OCI-LY7 (cell line): Measurements from ENCODE around the gene SLC9A2.

Experiments used
- CTCF ChIP-seq: fragments of 200-600 bp; sonication (generic); conservative IDR thresholded peaks from 2 replicates; pipeline ENCODE4 v1.5.1; 2014; ENCODE audit warnings: mild to moderate bottlenecking, antibody characterized with exemption, low read length, moderate library complexity, mixed read lengths
- EZH2phosphoT487 ChIP-seq: fragments of 200-600 bp; sonication (generic); IDR thresholded peaks from 2 replicates; pipeline ENCODE4 v1.6.1; 2018; ENCODE audit warnings: low read depth, borderline replicate concordance, mild to moderate bottlenecking, mixed run types, antibody characterized with exemption, low read length, moderate library complexity, mixed read lengths

GRCh38 chr2:102636283-102636907 is 17.0 kb downstream of the SLC9A2 start:
- TF ChIP-seq CTCF, result no peak
- no peak for TF ChIP-seq EZH2phosphoT487
